A549 (cell line): ENCODE measurements around the gene VIPR2. TPM values are rescaled to one million over a fixed set of nuclear protein-coding genes. Genes with fewer than 3 reads are reported as not detected.

ENCODE experiments used
- ATAC-seq, 2 experiments: fragments of 200-7000 bp in 1 of 2; fragments of >200 bp in 1 of 2; cut with Nextera tagmentation in 1 of 2; cut with Tn5 transposase in 1 of 2; 3 replicates each; pipeline versions ENCODE4 v1.8.0 to v1.9.1; 2018 to 2020; ENCODE audit warnings: mild to moderate bottlenecking in 1 of 2, moderate library complexity in 1 of 2
- CTCF ChIA-PET: fragments of 300-600 bp; sonication (Branson Sonifier 250); formaldehyde crosslinking; extraction: SDS; loops from one replicate; lab custom pipeline; 2021; ENCODE audit warnings: antibody characterized with exemption, inconsistent platforms; lab: Yijun Ruan, JAX
- POLR2A ChIA-PET: fragments of 350-600 bp; formaldehyde crosslinking; extraction: SDS; loops from one replicate; lab custom pipeline; 2021; ENCODE audit warnings: antibody characterized with exemption, inconsistent platforms; lab: Yijun Ruan, JAX
- DNase-seq, 2 experiments: peaks; one replicate each; pipeline versions ENCODE4 v3.0.0 to v3.0.0-alpha.2; 2011 to 2016; ENCODE audit warnings: low read depth in 1 of 2, low spot score in 1 of 2
- FAIRE-seq: peaks from 2 replicates; lab custom pipeline; 2011; peaks lifted over from hg19 to GRCh38; lab: Jason Lieb, UNC
- H3K27ac ChIP-seq, 2 experiments: fragments of >200 bp; sonication (Bioruptor Twin); formaldehyde crosslinking; 3 replicates each; pipeline ENCODE4 v1.5.1; 2016 to 2017
- H3K4me1 ChIP-seq: fragments of >200 bp; sonication (Bioruptor Twin); formaldehyde crosslinking; 3 replicates; pipeline ENCODE4 v1.6.1; 2016
- H3K4me2 ChIP-seq: fragments of >200 bp; sonication (Bioruptor Twin); formaldehyde crosslinking; 3 replicates; pipeline ENCODE4 v1.6.1; 2016
- H3K4me3 ChIP-seq: fragments of >200 bp; sonication (Bioruptor Twin); formaldehyde crosslinking; 3 replicates; pipeline ENCODE4 v1.5.1; 2016
- H3K9me3 ChIP-seq: fragments of >200 bp; sonication (Bioruptor Twin); formaldehyde crosslinking; 3 replicates; pipeline ENCODE4 v1.6.1; 2016
- ATOH8 ChIP-seq: fragments of 250-450 bp; sonication (Bioruptor Pico); IDR thresholded peaks from 2 replicates; pipeline ENCODE4 v1.5.0; 2020; ENCODE audit warnings: low read depth, mild to moderate bottlenecking, moderate library complexity
- ELK1 ChIP-seq: fragments of 150-350 bp; IDR thresholded peaks from 2 replicates; pipeline ENCODE4 v1.6.1; 2014; ENCODE audit warnings: low read depth, mild to moderate bottlenecking, low read length
- EP300 ChIP-seq, 2 experiments: fragments of >200 bp; sonication (Bioruptor Twin); formaldehyde crosslinking; IDR thresholded peaks; 2 replicates in 1 of 2; 3 replicates in 1 of 2; pipeline ENCODE4 v1.6.1; 2016 to 2017
- FOSB ChIP-seq: fragments of 250-450 bp; sonication (Bioruptor Pico); IDR thresholded peaks from 2 replicates; pipeline ENCODE4 v1.5.0; 2020; ENCODE audit warnings: mild to moderate bottlenecking, moderate library complexity
- FOXS1 ChIP-seq: fragments of 250-450 bp; sonication (Bioruptor Pico); IDR thresholded peaks from 2 replicates; pipeline ENCODE4 v1.5.0; 2020; ENCODE audit warnings: mild to moderate bottlenecking, moderate library complexity
- HEYL ChIP-seq: fragments of 250-450 bp; sonication (Bioruptor Pico); IDR thresholded peaks from 2 replicates; pipeline ENCODE4 v1.8.0; 2021; ENCODE audit warnings: mild to moderate bottlenecking, moderate library complexity
- HMGXB4 ChIP-seq: fragments of 250-450 bp; sonication (Bioruptor Pico); IDR thresholded peaks from 2 replicates; pipeline ENCODE4 v1.5.0; 2021; ENCODE audit warnings: mild to moderate bottlenecking, moderate library complexity, borderline replicate concordance
- JUN ChIP-seq, 2 experiments: fragments of >200 bp; sonication (Bioruptor Twin); formaldehyde crosslinking; IDR thresholded peaks; 2 replicates in 1 of 2; 3 replicates in 1 of 2; pipeline ENCODE4 v1.6.1; 2016 to 2017
- JUNB ChIP-seq: fragments of >200 bp; sonication (Bioruptor Twin); formaldehyde crosslinking; IDR thresholded peaks from 2 replicates; pipeline ENCODE4 v1.6.1; 2016
- MAZ ChIP-seq: fragments of 150-350 bp; IDR thresholded peaks from 2 replicates; pipeline ENCODE4 v1.6.1; 2014; ENCODE audit warnings: antibody characterized with exemption, low read depth, low read length, borderline replicate concordance
- PBX3 ChIP-seq: IDR thresholded peaks from 2 replicates; pipeline ENCODE4 v1.6.1; 2012
- PHF8 ChIP-seq: fragments of 200-600 bp; sonication (generic); IDR thresholded peaks from 2 replicates; pipeline ENCODE4 v1.6.1; 2016; ENCODE audit warnings: low read depth, mild to moderate bottlenecking, antibody characterized with exemption, moderate library complexity, borderline replicate concordance
- RARB ChIP-seq: fragments of 250-450 bp; sonication (Bioruptor Pico); IDR thresholded peaks from 2 replicates; pipeline ENCODE4 v1.8.0; 2021; ENCODE audit warnings: mild to moderate bottlenecking, moderate library complexity
- RNF2 ChIP-seq: fragments of 200-600 bp; sonication (generic); IDR thresholded peaks from 2 replicates; pipeline ENCODE4 v1.6.1; 2016; ENCODE audit warnings: low read depth, mild to moderate bottlenecking, antibody characterized with exemption, moderate library complexity, borderline replicate concordance
- SMC3 ChIP-seq: fragments of >200 bp; sonication (Bioruptor Twin); formaldehyde crosslinking; IDR thresholded peaks from 3 replicates; pipeline ENCODE4 v1.6.1; 2018; ENCODE audit warnings: inconsistent platforms
- SREBF2 ChIP-seq: fragments of 450-650 bp; IDR thresholded peaks from 2 replicates; pipeline ENCODE4 v1.6.1; 2014; ENCODE audit warnings: mild to moderate bottlenecking, moderate library complexity
- TFCP2L1 ChIP-seq: fragments of 250-450 bp; sonication (Bioruptor Pico); IDR thresholded peaks from 2 replicates; pipeline ENCODE4 v1.5.0; 2021; ENCODE audit warnings: mild to moderate bottlenecking
- USF2 ChIP-seq: fragments of 450-650 bp; IDR thresholded peaks from 2 replicates; pipeline ENCODE4 v1.6.1; 2014; ENCODE audit warnings: antibody characterized with exemption
- ZC3H11A ChIP-seq: fragments of 450-650 bp; IDR thresholded peaks from 2 replicates; pipeline ENCODE4 v1.6.1; 2014; ENCODE audit warnings: antibody characterized with exemption, mild to moderate bottlenecking
- WGBS: methylation state at CpG from one replicate; pipeline ENCODE4 v1.1.6; 2017; ENCODE audit errors: missing lambda C conversion rate; 5-methylcytosine and 5-hydroxymethylcytosine counted together
- polyA minus RNA-seq: library from RNA; depleted of rRNA, polyadenylated mRNA; stranded (reverse); fragments of >200 nt; gene quantifications from 2 replicates; pipeline ENCODE4 v1.2.3, GENCODE V29; 2011; rRNA and poly(A)+ RNA removed
- polyA plus RNA-seq, 4 experiments: library from polyadenylated mRNA; depleted of rRNA in 3 of 4; stranded (reverse); fragments of >200 nt; fragmentation: RNase III in 1 of 4; extraction: RNeasy Plus Mini Kit Qiagen cat#74134 plus additional on column Dnase treatment in 1 of 4; gene quantifications; 2 replicates in 3 of 4; 3 replicates in 1 of 4; pipeline ENCODE4 v1.2.3, GENCODE V29; 2011 to 2017

Gene VIPR2
- not detected in 2 replicates for polyA plus RNA-seq (2011; rRNA removed)
- not detected in 2 replicates for polyA plus RNA-seq (2012; cell fraction: cytosol; rRNA removed)
- 0.05 TPM in 1 of 2 replicates, not detected in the other for polyA plus RNA-seq (2012; cell fraction: nucleus; rRNA removed)
- polyA plus RNA-seq (2017; fragmentation: RNase III; extraction: RNeasy Plus Mini Kit Qiagen cat#74134 plus additional on column Dnase treatment): not detected in 3 replicates
- polyA minus RNA-seq: 0.08 TPM in 1 of 2 replicates, not detected in the other

GRCh38 chr7:159144758-159145489 is at the start of gene VIPR2:
TSS of gene VIPR2 (minus strand) at chr7:159144867. CDS start at chr7:159144771, 96 bp downstream.
- H3K4me1 ChIP-seq: no peaks in the 10 kb centered on the region
- no peak for TF ChIP-seq USF2
- no peak for TF ChIP-seq PBX3
- TF ChIP-seq PHF8: no peak
- no peak for TF ChIP-seq SMC3
- TF ChIP-seq HEYL (CRISPR knock-in tag): no peak
- TF ChIP-seq FOXS1 (CRISPR knock-in tag): no peak
- no peak for TF ChIP-seq SREBF2
- no peak for TF ChIP-seq ATOH8 (CRISPR knock-in tag)
- TF ChIP-seq RNF2: no peak
- TF ChIP-seq HMGXB4 (CRISPR knock-in tag): no peak
- TF ChIP-seq MAZ: no peak
- no peak for TF ChIP-seq EP300 (IDR thresholded peaks at IDR 0.05)
- TF ChIP-seq, all 56 proteins: peak for 0
- Histone ChIP-seq H3K4me2 (peak within 1 kb of the TSS; percentile 58), H3K27ac (no peak within 1 kb of the TSS), H3K9me3 (no peaks in the 10 kb centered on the region), H3K4me3 (peak within 1 kb of the TSS; percentile 29)
- FAIRE-seq (no peak), DNase-seq (no peak), ATAC-seq (no peak)
- CTCF ChIA-PET: no interaction called here
- WGBS: 67% methylated on average over 29 of the region's 88 CpGs
- POLR2A ChIA-PET: no interaction called here

- no peak for ATAC-seq
- TF ChIP-seq FOSB (CRISPR knock-in tag) (no peak), ZC3H11A (no peak), ELK1 (no peak), TFCP2L1 (no peak), JUNB (no peak), JUN (IDR thresholded peaks at IDR 0.05) (no peak), RARB (CRISPR knock-in tag) (no peak), USF2 (no peak)
- TF ChIP-seq, all 56 proteins: peak for 0
- Histone ChIP-seq H3K4me2 (no peak overlapping the region), H3K4me1 (peaks cover 4% of the 10 kb centered on the region; the same call in 1 of the 3 replicates), H3K9me3 (no peaks in the 10 kb centered on the region), H3K27ac (no peak overlapping the region), H3K4me3 (no peak overlapping the region)
- WGBS: 42% methylated on average over 4 of the region's 4 CpGs
- ChIA-PET CTCF (no interaction called here), POLR2A (no interaction called here)
- FAIRE-seq (no peak), DNase-seq (no peak)
Measured at GRCh38 chr7:159193543-159194090, 49.0 kb upstream of the VIPR2 start.
